HG03064 (cell line): ENCODE measurements around the gene CLEC2D.
"Not testable (repeated sequence)": the region's sequence is repeated elsewhere in the genome, so short reads cannot be mapped to it uniquely, and the experiment has no call there.

Experiments
- ATAC-seq: cut with Tn5 transposase; IDR thresholded peaks from one replicate; pipeline ENCODE4 v1.9.1; 2021; ENCODE audit warnings: low read depth; ENCODE audit not compliant: unreplicated experiment

Gene CLEC2D

GRCh38 chr12:9698681-9699080 is 29.2 kb downstream of the CLEC2D start:
- ATAC-seq, result no peak

- ATAC-seq, result no peak
Observed at GRCh38 chr12:9699269-9699897, 29.9 kb downstream of the CLEC2D start.

- ATAC-seq, result no peak
Observed at GRCh38 chr12:9699898-9700605, 30.5 kb downstream of the CLEC2D start.

GRCh38 chr12:9700606-9700956 is 31.1 kb downstream of the CLEC2D start:
- no peak for ATAC-seq

GRCh38 chr12:9701380-9702154 is 32.1 kb downstream of the CLEC2D start:
- no peak for ATAC-seq

- ATAC-seq, result no peak
Observed at GRCh38 chr12:9702255-9702654, 32.7 kb downstream of the CLEC2D start.

GRCh38 chr12:9704561-9704960 is 35.0 kb downstream of the CLEC2D start:
- not testable (repeated sequence) for ATAC-seq

- ATAC-seq, result no peak
Observed at GRCh38 chr12:9706086-9706685, 36.7 kb downstream of the CLEC2D start.

- ATAC-seq, result no peak
Observed at GRCh38 chr12:9707356-9707755, 37.8 kb downstream of the CLEC2D start.

- ATAC-seq, result no peak
Observed at GRCh38 chr12:9707864-9708808, 38.6 kb downstream of the CLEC2D start.

- ATAC-seq, result no peak
Observed at GRCh38 chr12:9708853-9709252, 39.3 kb downstream of the CLEC2D start.

GRCh38 chr12:9710584-9711375 is 41.3 kb downstream of the CLEC2D start:
- ATAC-seq, result no peak

- no peak for ATAC-seq
Observed at GRCh38 chr12:9711664-9712063, 42.2 kb downstream of the CLEC2D start.

GRCh38 chr12:9713032-9713558 is 43.6 kb downstream of the CLEC2D start:
- peak; percentile 70 for ATAC-seq

GRCh38 chr12:9717070-9717925 is 47.8 kb downstream of the CLEC2D start:
- ATAC-seq, result no peak

- no peak for ATAC-seq
Observed at GRCh38 chr12:9718968-9719367, 49.5 kb downstream of the CLEC2D start.

- no peak for ATAC-seq
Observed at GRCh38 chr12:9719790-9720189, 50.3 kb downstream of the CLEC2D start.

- peak; percentile 49 for ATAC-seq
Observed at GRCh38 chr12:9721394-9722092, 52.0 kb downstream of the CLEC2D start.
